H9 (cell line): ENCODE data around the gene ANKRD29. TPM values are rescaled to one million over a fixed set of nuclear protein-coding genes. Genes with fewer than 3 reads are reported as not detected.

ENCODE experiments used
- DNase-seq: peaks from one replicate; pipeline ENCODE4 v3.0.0-alpha.2; 2017
- H2AFZ ChIP-seq: one replicate; pipeline ENCODE4 v1.6.1; 2013; ENCODE audit warnings: mild to moderate bottlenecking, low read length, control low read depth, moderate library complexity
- H2AK5ac ChIP-seq: 2 replicates; pipeline ENCODE4 v1.6.1; 2013; ENCODE audit warnings: low read length, control low read depth, mixed read lengths; ENCODE audit not compliant: insufficient read length
- H2BK120ac ChIP-seq: one replicate; pipeline ENCODE4 v1.6.1; 2013; ENCODE audit warnings: low read depth, mild to moderate bottlenecking, low read length, control low read depth, inconsistent platforms; ENCODE audit not compliant: poor library complexity, severe bottlenecking
- H2BK12ac ChIP-seq: 2 replicates; pipeline ENCODE4 v1.6.1; 2013; ENCODE audit warnings: low read length, control low read depth, mixed read lengths, low read depth; ENCODE audit not compliant: insufficient read length
- H2BK15ac ChIP-seq: 2 replicates; pipeline ENCODE4 v1.6.1; 2013; ENCODE audit warnings: low read depth, low read length, control low read depth
- H2BK20ac ChIP-seq: one replicate; pipeline ENCODE4 v1.6.1; 2013; ENCODE audit warnings: low read depth, mild to moderate bottlenecking, low read length, control low read depth, inconsistent platforms; ENCODE audit not compliant: poor library complexity, severe bottlenecking
- H2BK5ac ChIP-seq: 2 replicates; pipeline ENCODE4 v1.6.1; 2013; ENCODE audit warnings: low read length, control low read depth, mixed read lengths; ENCODE audit not compliant: insufficient read length
- H3K14ac ChIP-seq: 2 replicates; pipeline ENCODE4 v1.6.1; 2013; ENCODE audit warnings: low read length, control low read depth; ENCODE audit not compliant: insufficient read depth
- H3K18ac ChIP-seq: 2 replicates; pipeline ENCODE4 v1.6.1; 2013; ENCODE audit warnings: low read depth, mild to moderate bottlenecking, mixed read lengths, low read length, control low read depth; ENCODE audit not compliant: insufficient read length
- H3K23ac ChIP-seq: 2 replicates; pipeline ENCODE4 v1.6.1; 2013; ENCODE audit warnings: low read length, control low read depth, mixed read lengths, low read depth; ENCODE audit not compliant: insufficient read length
- H3K23me2 ChIP-seq: 2 replicates; pipeline ENCODE4 v1.6.1; 2013; ENCODE audit warnings: low read depth, mild to moderate bottlenecking, mixed read lengths, low read length, control low read depth; ENCODE audit not compliant: insufficient read length, poor library complexity, severe bottlenecking
- H3K27ac ChIP-seq: 2 replicates; pipeline ENCODE4 v1.5.1; 2013; ENCODE audit warnings: low read length, control low read depth, mixed read lengths, low read depth; ENCODE audit not compliant: insufficient read length
- H3K27me3 ChIP-seq: 2 replicates; pipeline ENCODE4 v1.6.1; 2013; ENCODE audit warnings: low read length, control low read depth, inconsistent platforms; ENCODE audit not compliant: insufficient read depth
- H3K4ac ChIP-seq: 2 replicates; pipeline ENCODE4 v1.6.1; 2013; ENCODE audit warnings: low read depth, mild to moderate bottlenecking, control low read depth, inconsistent platforms, low read length, moderate library complexity
- H3K4me1 ChIP-seq: 2 replicates; pipeline ENCODE4 v1.6.1; 2013; ENCODE audit warnings: low read length, control low read depth, inconsistent platforms; ENCODE audit not compliant: insufficient read depth
- H3K4me2 ChIP-seq: 2 replicates; pipeline ENCODE4 v1.6.1; 2013; ENCODE audit warnings: low read length, control low read depth, mixed read lengths; ENCODE audit not compliant: insufficient read length, insufficient read depth
- H3K56ac ChIP-seq: 2 replicates; pipeline ENCODE4 v1.6.1; 2013; ENCODE audit warnings: low read depth, mild to moderate bottlenecking, mixed read lengths, low read length, control low read depth; ENCODE audit not compliant: insufficient read length
- H3K79me1 ChIP-seq: 2 replicates; pipeline ENCODE4 v1.6.1; 2013; ENCODE audit warnings: low read depth, mild to moderate bottlenecking, moderate library complexity, low read length, control low read depth, inconsistent platforms; ENCODE audit not compliant: insufficient read depth, poor library complexity, severe bottlenecking
- H3K79me2 ChIP-seq: 2 replicates; pipeline ENCODE4 v1.6.1; 2013; ENCODE audit warnings: low read length, control low read depth, inconsistent platforms; ENCODE audit not compliant: insufficient read depth
- H3K9ac ChIP-seq: 2 replicates; pipeline ENCODE4 v1.6.1; 2013; ENCODE audit warnings: low read length, control low read depth, mixed read lengths; ENCODE audit not compliant: insufficient read length; ENCODE audit errors: extremely low read depth
- H3K9me3 ChIP-seq: one replicate; pipeline ENCODE4 v1.6.1; 2013; ENCODE audit warnings: low read depth, low read length, inconsistent platforms; ENCODE audit not compliant: control insufficient read depth
- H3T11ph ChIP-seq: one replicate; pipeline ENCODE4 v1.6.1; 2013; ENCODE audit warnings: mild to moderate bottlenecking, low read length, control low read depth, inconsistent platforms
- H4K20me1 ChIP-seq: one replicate; pipeline ENCODE4 v1.6.1; 2013; ENCODE audit not compliant: control insufficient read depth, insufficient read length, insufficient read depth
- H4K5ac ChIP-seq: 2 replicates; pipeline ENCODE4 v1.6.1; 2013; ENCODE audit warnings: low read depth, mild to moderate bottlenecking, mixed read lengths, low read length, control low read depth; ENCODE audit not compliant: insufficient read length
- H4K8ac ChIP-seq: replicated peaks from 2 replicates; pipeline ENCODE4 v1.6.1; 2013; ENCODE audit warnings: low read length, control low read depth, mixed read lengths, low read depth; ENCODE audit not compliant: insufficient read length
- H4K91ac ChIP-seq: 2 replicates; pipeline ENCODE4 v1.6.1; 2013; ENCODE audit warnings: low read depth, mild to moderate bottlenecking, moderate library complexity, mixed read lengths, low read length, control low read depth; ENCODE audit not compliant: insufficient read length
- H3K27ac Mint-ChIP-seq, 3 experiments: 2 replicates in 2 of 3; 3 replicates in 1 of 3; pipeline ENCODE4 v1.8.0; 2020 to 2021; ENCODE audit warnings: mixed read lengths in 3 of 3, mild to moderate bottlenecking in 1 of 3, moderate library complexity in 1 of 3
- H3K27me3 Mint-ChIP-seq: 2 replicates; pipeline ENCODE4 v1.8.0; 2021; ENCODE audit warnings: low read depth, mild to moderate bottlenecking, moderate library complexity, mixed read lengths
- H3K36me3 Mint-ChIP-seq, 3 experiments: 2 replicates in 2 of 3; 3 replicates in 1 of 3; pipeline ENCODE4 v1.8.0; 2020 to 2021; ENCODE audit warnings: low read depth in 3 of 3, mixed read lengths in 3 of 3; ENCODE audit not compliant: insufficient read depth in 1 of 3
- H3K4me1 Mint-ChIP-seq, 2 experiments: 2 replicates each; pipeline ENCODE4 v1.8.0; 2020; ENCODE audit warnings: mixed read lengths in 2 of 2
- H3K4me3 Mint-ChIP-seq, 2 experiments: 2 replicates in 1 of 2; 3 replicates in 1 of 2; pipeline ENCODE4 v1.8.0; 2020 to 2021; ENCODE audit warnings: mild to moderate bottlenecking in 2 of 2, mixed read lengths in 2 of 2, moderate library complexity in 1 of 2
- H3K9me3 Mint-ChIP-seq, 2 experiments: 2 replicates in 1 of 2; 3 replicates in 1 of 2; pipeline ENCODE4 v1.8.0; 2020; ENCODE audit warnings: mild to moderate bottlenecking in 2 of 2, mixed read lengths in 2 of 2, moderate library complexity in 1 of 2
- WGBS: extraction: QIAGEN DNeasy Blood & Tissue Kit; methylation state at CpG from one replicate; pipeline ENCODE4 v1.1.7; 2013; ENCODE audit warnings: missing lambda C conversion rate, low lambda C conversion rate, mixed read lengths; ENCODE audit not compliant: insufficient read length; ENCODE audit errors: extremely low coverage; 5-methylcytosine and 5-hydroxymethylcytosine counted together
- total RNA-seq: library from RNA; stranded (reverse); gene quantifications from 2 replicates; pipeline ENCODE4 v1.2.1, GENCODE V29; 2021
- TF ChIP-seq, protein P1 (sequence below): fragments of 200-600 bp; sonication (generic); conservative IDR thresholded peaks from 3 replicates; pipeline ENCODE4 v1.8.0; 2021; ENCODE audit warnings: antibody characterized with exemption, mild to moderate bottlenecking

ANKRD29 gene
- total RNA-seq, 1 experiment from 2014 or later = 2.1 TPM

DNA sequence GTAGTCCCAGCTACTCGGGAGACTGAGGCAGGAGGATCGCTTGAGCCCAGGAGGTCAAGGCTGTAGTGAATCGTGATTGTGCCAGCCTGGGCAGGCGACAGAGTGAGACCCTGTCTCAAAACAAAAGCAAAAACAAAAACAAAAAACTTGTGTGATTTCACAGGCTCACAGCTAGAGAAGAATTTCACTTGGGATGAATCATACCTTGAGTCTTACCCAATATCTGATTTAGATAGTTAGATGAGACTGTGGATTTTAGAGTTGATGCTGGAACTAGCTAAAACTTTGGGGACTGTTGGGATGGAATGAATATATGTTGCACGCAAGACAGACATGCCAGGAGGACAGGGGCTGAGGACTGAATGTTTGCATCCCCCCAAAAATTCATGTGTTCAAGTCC, 4.4 kb downstream of the ANKRD29 start:
- H3K79me1 ChIP-seq = no peaks in the 10 kb centered on the region
- DNase-seq = no peak
- no peak overlapping the region for H2BK120ac ChIP-seq
- H2BK15ac ChIP-seq = no peak overlapping the region
- no peak overlapping the region for H4K91ac ChIP-seq
- H3K4me2 ChIP-seq = no peak overlapping the region
- H3K18ac ChIP-seq = no peak overlapping the region
- H3K23ac ChIP-seq = no peak overlapping the region
- no peak overlapping the region for H2AFZ ChIP-seq
- no peak overlapping the region for H3K4ac ChIP-seq
- Mint-ChIP-seq H3K4me1 (peaks cover 19 to 27% of the 10 kb centered on the region in 2 experiments), H3K4me3 (no peak overlapping the region), H3K27ac (no peak overlapping the region), H3K27me3 (peaks cover 23% of the 10 kb centered on the region), H3K9me3 (no peaks in the 10 kb centered on the region), H3K36me3 (no peaks in the 10 kb centered on the region)
- TF ChIP-seq, protein P1, sequence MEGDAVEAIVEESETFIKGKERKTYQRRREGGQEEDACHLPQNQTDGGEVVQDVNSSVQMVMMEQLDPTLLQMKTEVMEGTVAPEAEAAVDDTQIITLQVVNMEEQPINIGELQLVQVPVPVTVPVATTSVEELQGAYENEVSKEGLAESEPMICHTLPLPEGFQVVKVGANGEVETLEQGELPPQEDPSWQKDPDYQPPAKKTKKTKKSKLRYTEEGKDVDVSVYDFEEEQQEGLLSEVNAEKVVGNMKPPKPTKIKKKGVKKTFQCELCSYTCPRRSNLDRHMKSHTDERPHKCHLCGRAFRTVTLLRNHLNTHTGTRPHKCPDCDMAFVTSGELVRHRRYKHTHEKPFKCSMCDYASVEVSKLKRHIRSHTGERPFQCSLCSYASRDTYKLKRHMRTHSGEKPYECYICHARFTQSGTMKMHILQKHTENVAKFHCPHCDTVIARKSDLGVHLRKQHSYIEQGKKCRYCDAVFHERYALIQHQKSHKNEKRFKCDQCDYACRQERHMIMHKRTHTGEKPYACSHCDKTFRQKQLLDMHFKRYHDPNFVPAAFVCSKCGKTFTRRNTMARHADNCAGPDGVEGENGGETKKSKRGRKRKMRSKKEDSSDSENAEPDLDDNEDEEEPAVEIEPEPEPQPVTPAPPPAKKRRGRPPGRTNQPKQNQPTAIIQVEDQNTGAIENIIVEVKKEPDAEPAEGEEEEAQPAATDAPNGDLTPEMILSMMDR = no peak
- no peaks in the 10 kb centered on the region for H3K9me3 ChIP-seq
- H3K27me3 ChIP-seq = no peaks in the 10 kb centered on the region; the same call in 1 of the 2 replicates
- peaks cover 7% of the 10 kb centered on the region; the same call in 1 of the 2 replicates for H3K4me1 ChIP-seq
- no peaks in the 10 kb centered on the region for H3K79me2 ChIP-seq
- no peak overlapping the region for H2BK20ac ChIP-seq
- H3K23me2 ChIP-seq = peaks cover 11% of the 10 kb centered on the region
- H3K56ac ChIP-seq = no peak overlapping the region
- no peaks in the 10 kb centered on the region for H4K20me1 ChIP-seq
- no peak overlapping the region for H2BK12ac ChIP-seq
- H3K27ac ChIP-seq = no peak overlapping the region
- no peak overlapping the region for H3K14ac ChIP-seq
- no peak overlapping the region for H4K8ac ChIP-seq
- H3K9ac ChIP-seq = no peak overlapping the region
- WGBS = no CpG with 5 or more reads among the region's 5 CpGs
- H2BK5ac ChIP-seq = no peak overlapping the region
- no peak overlapping the region for H2AK5ac ChIP-seq
- no peak overlapping the region for H4K5ac ChIP-seq
- no peak overlapping the region for H3T11ph ChIP-seq
